Thyroid gland (tissue), 4 donors: ENCODE measurements around the gene RWDD1.

Experiments used
- POLR2A ChIP-seq, 2 donors: fragments of 450-650 bp; IDR thresholded peaks; one replicate each; pipeline ENCODE4 v1.6.1; 2017; ENCODE audit warnings: antibody characterized with exemption in 2 of 2, mild to moderate bottlenecking in 2 of 2, moderate library complexity in 1 of 2
- TF ChIP-seq, protein P1 (sequence below), 6 experiments: fragments of 200-600 bp in 3 of 6; fragments of 450-650 bp in 3 of 6; sonication (generic) in 3 of 6; IDR thresholded peaks; one replicate each; pipeline ENCODE4 v1.5.1; 2016 to 2019; ENCODE audit warnings: antibody characterized with exemption in 6 of 6, mild to moderate bottlenecking in 2 of 6, inconsistent platforms in 1 of 6, moderate library complexity in 1 of 6

DNA sequence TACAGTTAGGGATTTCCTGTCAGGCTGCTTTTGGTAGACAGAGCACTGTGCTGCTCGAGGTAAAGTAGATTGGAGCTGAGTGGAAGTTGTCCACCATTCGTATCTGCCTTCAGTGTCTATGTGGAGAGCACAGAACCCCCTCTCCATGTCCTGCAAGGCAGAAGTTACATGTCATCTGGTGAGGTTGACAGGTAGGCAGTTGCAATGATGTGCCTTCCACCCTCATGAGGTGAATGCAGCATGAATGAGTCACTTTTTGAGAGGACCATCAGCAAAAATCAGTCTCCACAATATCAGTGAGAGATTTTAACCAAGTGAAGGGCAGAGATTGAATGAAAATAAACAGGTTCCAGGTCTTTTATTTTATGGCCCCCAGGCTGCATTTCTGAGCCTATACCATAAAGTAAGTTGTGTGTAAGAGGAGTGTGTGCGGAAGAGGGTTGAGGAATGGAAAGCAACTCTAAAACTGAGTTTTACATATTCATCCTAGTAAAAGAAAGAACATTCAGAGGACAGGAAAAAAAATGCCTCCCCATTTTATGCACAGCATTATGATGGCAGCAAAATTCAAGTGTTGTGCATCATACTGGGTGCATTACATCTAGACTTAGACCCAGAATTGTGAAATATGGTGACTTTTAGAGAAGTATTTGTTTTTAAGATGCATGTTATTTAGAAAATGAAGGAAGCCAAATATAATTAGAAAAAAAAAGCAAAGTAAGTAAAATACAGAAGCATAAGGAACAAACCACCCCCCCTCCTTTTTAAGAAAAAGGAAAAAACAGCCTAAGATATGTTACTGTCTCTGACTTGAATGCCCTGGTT, 41.6 kb upstream of the RWDD1 start:
- no peak for TF ChIP-seq POLR2A (IDR thresholded peaks at IDR 0.05)
- TF ChIP-seq, protein P1, sequence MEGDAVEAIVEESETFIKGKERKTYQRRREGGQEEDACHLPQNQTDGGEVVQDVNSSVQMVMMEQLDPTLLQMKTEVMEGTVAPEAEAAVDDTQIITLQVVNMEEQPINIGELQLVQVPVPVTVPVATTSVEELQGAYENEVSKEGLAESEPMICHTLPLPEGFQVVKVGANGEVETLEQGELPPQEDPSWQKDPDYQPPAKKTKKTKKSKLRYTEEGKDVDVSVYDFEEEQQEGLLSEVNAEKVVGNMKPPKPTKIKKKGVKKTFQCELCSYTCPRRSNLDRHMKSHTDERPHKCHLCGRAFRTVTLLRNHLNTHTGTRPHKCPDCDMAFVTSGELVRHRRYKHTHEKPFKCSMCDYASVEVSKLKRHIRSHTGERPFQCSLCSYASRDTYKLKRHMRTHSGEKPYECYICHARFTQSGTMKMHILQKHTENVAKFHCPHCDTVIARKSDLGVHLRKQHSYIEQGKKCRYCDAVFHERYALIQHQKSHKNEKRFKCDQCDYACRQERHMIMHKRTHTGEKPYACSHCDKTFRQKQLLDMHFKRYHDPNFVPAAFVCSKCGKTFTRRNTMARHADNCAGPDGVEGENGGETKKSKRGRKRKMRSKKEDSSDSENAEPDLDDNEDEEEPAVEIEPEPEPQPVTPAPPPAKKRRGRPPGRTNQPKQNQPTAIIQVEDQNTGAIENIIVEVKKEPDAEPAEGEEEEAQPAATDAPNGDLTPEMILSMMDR (IDR thresholded peaks at IDR 0.05): no peak
